IMR-90 (cell line): ENCODE measurements around the gene CAPS2. TPM values are rescaled to one million over a fixed set of nuclear protein-coding genes. Genes with fewer than 3 reads are reported as not detected.

Experiments
- ATAC-seq: fragments of 200-7000 bp; cut with Tn5 transposase; 2 replicates; pipeline ENCODE4 v1.9.1; 2020; ENCODE audit warnings: low read depth, mild to moderate bottlenecking, moderate library complexity
- BruUV-seq: library from RNA; stranded (reverse); fragments of 400-500 nt; replicated peaks from 2 replicates; lab custom pipeline; 2021; lab: Mats Ljungman, UMichigan
- CTCF ChIA-PET: fragments of 300-600 bp; formaldehyde crosslinking; extraction: SDS; loops from one replicate; lab custom pipeline; 2021; ENCODE audit warnings: antibody characterized with exemption; lab: Yijun Ruan, JAX
- POLR2A ChIA-PET: fragments of 300-600 bp; sonication (Branson Sonifier 250); formaldehyde crosslinking; loops from one replicate; lab custom pipeline; 2022; ENCODE audit warnings: antibody characterized with exemption; ENCODE audit not compliant: unreplicated experiment; lab: Charles Lee
- DNase-seq: peaks from one replicate; pipeline ENCODE4 v3.0.0; 2013
- H2AFZ ChIP-seq: replicated peaks from 2 replicates; pipeline ENCODE3; 2013; ENCODE audit warnings: low read length, mild to moderate bottlenecking; ENCODE audit not compliant: poor library complexity
- H2AK5ac ChIP-seq: 2 replicates; pipeline ENCODE4 v1.6.1; 2013; ENCODE audit warnings: low read depth, low read length, inconsistent platforms
- H2AK9ac ChIP-seq: replicated peaks from 2 replicates; pipeline ENCODE3; 2013; ENCODE audit warnings: mild to moderate bottlenecking, low read depth, low read length, moderate library complexity; ENCODE audit not compliant: poor library complexity
- H2BK120ac ChIP-seq: 2 replicates; pipeline ENCODE4 v1.6.1; 2013; ENCODE audit warnings: low read depth, low read length, inconsistent platforms
- H2BK15ac ChIP-seq: 3 replicates; pipeline ENCODE4 v1.6.1; 2013; ENCODE audit warnings: low read depth, low read length, inconsistent platforms
- H2BK20ac ChIP-seq: 2 replicates; pipeline ENCODE4 v1.6.1; 2013; ENCODE audit warnings: low read depth, mild to moderate bottlenecking, inconsistent platforms, low read length, moderate library complexity
- H2BK5ac ChIP-seq: 2 replicates; pipeline ENCODE4 v1.6.1; 2013; ENCODE audit warnings: mild to moderate bottlenecking, low read depth, low read length, inconsistent platforms; ENCODE audit not compliant: poor library complexity, severe bottlenecking
- H3K14ac ChIP-seq: replicated peaks from 2 replicates; pipeline ENCODE4 v1.6.1; 2013; ENCODE audit warnings: low read depth, low read length, inconsistent platforms
- H3K18ac ChIP-seq: 2 replicates; pipeline ENCODE4 v1.6.1; 2013; ENCODE audit warnings: low read depth, low read length, control low read depth
- H3K23ac ChIP-seq: 2 replicates; pipeline ENCODE4 v1.6.1; 2013; ENCODE audit warnings: low read depth, low read length, inconsistent platforms
- H3K27ac ChIP-seq: 2 replicates; pipeline ENCODE4 v1.5.1; 2013; ENCODE audit warnings: mild to moderate bottlenecking, control low read depth, low read length; ENCODE audit not compliant: insufficient read depth
- H3K27me3 ChIP-seq: 2 replicates; pipeline ENCODE4 v1.6.1; 2013; ENCODE audit warnings: low read length; ENCODE audit not compliant: control insufficient read depth, insufficient read depth
- H3K36me3 ChIP-seq: 2 replicates; pipeline ENCODE4 v1.6.1; 2013; ENCODE audit warnings: low read length, mixed read lengths; ENCODE audit not compliant: control insufficient read depth, insufficient read depth
- H3K4ac ChIP-seq: 2 replicates; pipeline ENCODE4 v1.6.1; 2013; ENCODE audit warnings: low read depth, low read length, inconsistent platforms
- H3K4me1 ChIP-seq: 2 replicates; pipeline ENCODE4 v1.6.1; 2013; ENCODE audit warnings: low read length, mixed read lengths; ENCODE audit not compliant: control insufficient read depth, insufficient read depth
- H3K4me2 ChIP-seq: 2 replicates; pipeline ENCODE4 v1.6.1; 2013; ENCODE audit warnings: low read depth, mild to moderate bottlenecking, control low read depth, low read length, moderate library complexity
- H3K4me3 ChIP-seq: 2 replicates; pipeline ENCODE4 v1.5.1; 2013; ENCODE audit warnings: low read depth, mild to moderate bottlenecking, control low read depth, low read length, moderate library complexity; ENCODE audit not compliant: insufficient read depth
- H3K56ac ChIP-seq: 2 replicates; pipeline ENCODE4 v1.6.1; 2013; ENCODE audit warnings: low read length, inconsistent platforms; ENCODE audit not compliant: insufficient read depth; ENCODE audit errors: extremely low read depth
- H3K79me1 ChIP-seq, 2 experiments: 2 replicates each; pipeline ENCODE4 v1.6.1; 2013; ENCODE audit warnings: low read length in 2 of 2, inconsistent platforms in 1 of 2, low read depth in 1 of 2
- H3K9ac ChIP-seq: 2 replicates; pipeline ENCODE4 v1.6.1; 2013; ENCODE audit warnings: low read depth, low read length, control low read depth
- H3K9me1 ChIP-seq: 2 replicates; pipeline ENCODE4 v1.6.1; 2013; ENCODE audit warnings: low read length, inconsistent platforms; ENCODE audit not compliant: insufficient read depth
- H3K9me3 ChIP-seq: 2 replicates; pipeline ENCODE4 v1.6.1; 2013; ENCODE audit warnings: low read length; ENCODE audit not compliant: control insufficient read depth, insufficient read depth
- H4K20me1 ChIP-seq: 2 replicates; pipeline ENCODE4 v1.6.1; 2013; ENCODE audit warnings: low read length, inconsistent platforms; ENCODE audit not compliant: insufficient read depth
- H4K5ac ChIP-seq: 2 replicates; pipeline ENCODE4 v1.6.1; 2013; ENCODE audit warnings: mild to moderate bottlenecking, low read depth, low read length, control low read depth
- H4K8ac ChIP-seq, 2 experiments: 2 replicates each; pipeline ENCODE4 v1.6.1; 2013; ENCODE audit warnings: low read depth in 2 of 2, low read length in 2 of 2, control low read depth in 1 of 2, inconsistent platforms in 1 of 2
- H4K91ac ChIP-seq: 2 replicates; pipeline ENCODE4 v1.6.1; 2013; ENCODE audit warnings: low read depth, low read length, inconsistent platforms; ENCODE audit not compliant: insufficient read depth
- BHLHE40 ChIP-seq: fragments of 150-350 bp; IDR thresholded peaks from 2 replicates; pipeline ENCODE4 v1.6.1; 2016; ENCODE audit warnings: mild to moderate bottlenecking, low read depth, low read length
- CEBPB ChIP-seq: IDR thresholded peaks from 2 replicates; pipeline ENCODE4 v1.6.1; 2012; ENCODE audit warnings: low read depth, low read length, improper control_type of control experiment
- CTCF ChIP-seq: conservative IDR thresholded peaks from 2 replicates; pipeline ENCODE4 v1.5.1; 2012; ENCODE audit warnings: mild to moderate bottlenecking, low read depth, low read length, improper control_type of control experiment
- FOS ChIP-seq: fragments of 150-350 bp; IDR thresholded peaks from 2 replicates; pipeline ENCODE4 v1.6.1; 2016; ENCODE audit warnings: low read depth, low read length
- MAZ ChIP-seq: IDR thresholded peaks from 2 replicates; pipeline ENCODE4 v1.6.1; 2012; ENCODE audit warnings: low read depth, mild to moderate bottlenecking, low read length, improper control_type of control experiment, moderate library complexity, borderline replicate concordance
- NFE2L2 ChIP-seq: fragments of 150-350 bp; IDR thresholded peaks from 2 replicates; pipeline ENCODE4 v1.6.1; 2016; ENCODE audit warnings: low read depth, mild to moderate bottlenecking, low read length
- RCOR1 ChIP-seq: IDR thresholded peaks from 2 replicates; pipeline ENCODE4 v1.6.1; 2012; ENCODE audit warnings: mild to moderate bottlenecking, low read length, improper control_type of control experiment; ENCODE audit not compliant: insufficient replicate concordance
- RFX5 ChIP-seq: IDR thresholded peaks from 2 replicates; pipeline ENCODE4 v1.8.0; 2012; ENCODE audit warnings: low read depth, mild to moderate bottlenecking, low read length, moderate library complexity
- WGBS, 2 experiments: methylation state at CpG; one replicate each; pipeline versions ENCODE4 v1.1.5 to v1.1.7; 2013; ENCODE audit warnings: missing lambda C conversion rate in 2 of 2; ENCODE audit not compliant: insufficient read length in 1 of 2; ENCODE audit errors: extremely low coverage in 2 of 2; 5-methylcytosine and 5-hydroxymethylcytosine counted together
- dilution Hi-C: fragments of 300-500 bp; cut with HindIII; formaldehyde crosslinking; loops from one replicate; pipeline ENCODE4 v1.14.3; 2018; ENCODE audit warnings: low sequenced_read_pairs; ENCODE audit not compliant: unreplicated experiment
- in situ Hi-C: fragments of 300-500 bp; cut with MboI; formaldehyde crosslinking; loops from 3 replicates; pipeline ENCODE4 v1.14.3; 2019; ENCODE audit warnings: low sequenced_read_pairs, inconsistent platforms, mixed read lengths
- intact Hi-C: fragments of 100-400 bp; cut with micrococcal nuclease; formaldehyde crosslinking; loops from 2 replicates; pipeline ENCODE4 v1.10.0; 2022
- polyA plus RNA-seq, 3 experiments: library from polyadenylated mRNA; depleted of rRNA; stranded (reverse); fragments of >200 nt; gene quantifications; 2 replicates each; pipeline ENCODE4 v1.2.3, GENCODE V29; 2012; ENCODE audit warnings: low replicate concordance in 1 of 3
- total RNA-seq: library from RNA; depleted of rRNA; stranded (reverse); fragments of >200 nt; gene quantifications from 2 replicates; pipeline ENCODE4 v1.2.3, GENCODE V29; 2012
- TF ChIP-seq, protein P1 (sequence below): fragments of 150-350 bp; IDR thresholded peaks from 2 replicates; pipeline ENCODE4 v1.6.1; 2016; ENCODE audit warnings: low read depth, mild to moderate bottlenecking, low read length, moderate library complexity, borderline replicate concordance

The CAPS2 gene
- total and polyA plus RNA-seq, 2 of the 4 experiments (the other 2 are of a cell fraction): 1.2 to 2.7 TPM

DNA sequence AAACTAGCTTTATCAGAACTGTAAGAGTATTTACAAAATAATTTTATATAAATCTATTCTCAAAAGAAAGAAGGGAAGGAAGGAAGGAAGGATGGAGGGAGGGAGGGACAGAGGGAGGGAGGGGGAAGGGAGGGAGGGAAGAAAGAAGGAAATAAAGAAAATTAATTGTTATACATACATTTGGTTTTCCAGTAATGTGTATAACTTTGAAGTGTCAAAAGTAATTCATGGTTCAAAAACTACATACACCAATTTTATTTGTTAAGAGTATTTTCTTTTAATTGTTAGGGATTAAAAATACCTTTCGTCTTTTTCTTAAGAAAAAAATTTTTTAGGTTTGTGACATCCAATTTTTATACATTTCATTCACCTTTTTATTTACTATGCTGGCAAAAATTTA lies 103.0 kb downstream of the CAPS2 start:
- no peak overlapping the region for H3K23ac ChIP-seq
- H3K18ac ChIP-seq: no peak overlapping the region
- CTCF ChIA-PET: no interaction called here
- no peak overlapping the region for H2BK5ac ChIP-seq
- H3K36me3 ChIP-seq: no peaks in the 10 kb centered on the region
- no peak overlapping the region for H3K4me3 ChIP-seq
- no TSS peak for BruUV-seq
- H3K4me1 ChIP-seq: no peaks in the 10 kb centered on the region
- no peaks in the 10 kb centered on the region for H3K9me1 ChIP-seq
- H2BK20ac ChIP-seq: no peak overlapping the region
- H3K14ac ChIP-seq: no peak overlapping the region
- WGBS, 2 experiments: no CpG with 5 or more reads among the region's 1 CpG
- POLR2A ChIA-PET: no interaction called here
- H3K9ac ChIP-seq: no peak overlapping the region
- H2AK9ac ChIP-seq: no peak overlapping the region
- H4K8ac ChIP-seq: no peak overlapping the region
- H2BK15ac ChIP-seq: no peak overlapping the region
- H3K4me2 ChIP-seq: no peak overlapping the region
- no peak overlapping the region for H2AK5ac ChIP-seq
- H4K5ac ChIP-seq: no peak overlapping the region
- H4K20me1 ChIP-seq: no peaks in the 10 kb centered on the region
- H3K56ac ChIP-seq: no peak overlapping the region
- no peak overlapping the region for H3K27ac ChIP-seq
- no peak for DNase-seq
- dilution Hi-C loops: no loop called here
- ATAC-seq: no peak
- H4K91ac ChIP-seq: no peak overlapping the region
- intact Hi-C loops: no loop called here
- H3K4ac ChIP-seq: no peak overlapping the region
- H3K79me1 ChIP-seq: no peaks in the 10 kb centered on the region
- H3K27me3 ChIP-seq: no peaks in the 10 kb centered on the region
- TF ChIP-seq MAZ (no peak), BHLHE40 (no peak), CTCF (no peak), FOS (no peak), RFX5 (no peak), RCOR1 (no peak), NFE2L2 (no peak), CEBPB (no peak)
- TF ChIP-seq, protein P1, sequence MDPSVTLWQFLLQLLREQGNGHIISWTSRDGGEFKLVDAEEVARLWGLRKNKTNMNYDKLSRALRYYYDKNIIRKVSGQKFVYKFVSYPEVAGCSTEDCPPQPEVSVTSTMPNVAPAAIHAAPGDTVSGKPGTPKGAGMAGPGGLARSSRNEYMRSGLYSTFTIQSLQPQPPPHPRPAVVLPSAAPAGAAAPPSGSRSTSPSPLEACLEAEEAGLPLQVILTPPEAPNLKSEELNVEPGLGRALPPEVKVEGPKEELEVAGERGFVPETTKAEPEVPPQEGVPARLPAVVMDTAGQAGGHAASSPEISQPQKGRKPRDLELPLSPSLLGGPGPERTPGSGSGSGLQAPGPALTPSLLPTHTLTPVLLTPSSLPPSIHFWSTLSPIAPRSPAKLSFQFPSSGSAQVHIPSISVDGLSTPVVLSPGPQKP: no peak
- H3K9me3 ChIP-seq: no peaks in the 10 kb centered on the region
- H2AFZ ChIP-seq: no peak overlapping the region
- no peak overlapping the region for H2BK120ac ChIP-seq
- in situ Hi-C loops: no loop called here
